Stimulated activated naive CD4-positive, alpha-beta T cell treated with Interleukin-2 at 50 U/mL for 16 hours (primary cell): ENCODE results near the gene POLR1G.

Experiments used
- DNase-seq: peaks from one replicate; lab custom pipeline; 2025; lab: John Stamatoyannopoulos, UW

Gene POLR1G

GRCh38 chr19:45406226-45407090 is at the start of gene POLR1G:
POLR1G (plus strand) TSS chr19:45406644; CDS start chr19:45406697, 53 bp downstream.
- peak; percentile 75 for DNase-seq

GRCh38 chr19:45356760-45357444 is 49.5 kb upstream of the POLR1G start:
- no peak for DNase-seq

GRCh38 chr19:45357445-45357783 is 49.0 kb upstream of the POLR1G start:
- no peak for DNase-seq

GRCh38 chr19:45358213-45358792 is 48.1 kb upstream of the POLR1G start:
- no peak for DNase-seq

- no peak for DNase-seq
Observed at GRCh38 chr19:45361608-45362007, 44.8 kb upstream of the POLR1G start.

GRCh38 chr19:45362291-45362690 is 44.2 kb upstream of the POLR1G start:
- DNase-seq: no peak

GRCh38 chr19:45363861-45364459 is 42.5 kb upstream of the POLR1G start:
- no peak for DNase-seq

GRCh38 chr19:45364696-45365095 is 41.7 kb upstream of the POLR1G start:
- DNase-seq: no peak

- no peak for DNase-seq
Observed at GRCh38 chr19:45368127-45368526, 38.3 kb upstream of the POLR1G start.

- no peak for DNase-seq
Observed at GRCh38 chr19:45368737-45369340, 37.6 kb upstream of the POLR1G start.

- DNase-seq: peak; percentile 99
Observed at GRCh38 chr19:45370410-45371204, 35.8 kb upstream of the POLR1G start, which contains the start of gene ERCC2. ERCC2 (minus strand) TSS chr19:45370573; CDS start chr19:45370540, 33 bp downstream.

GRCh38 chr19:45376045-45376724 is 30.3 kb upstream of the POLR1G start:
- DNase-seq: no peak

- DNase-seq: no peak
Observed at GRCh38 chr19:45380107-45380506, 26.3 kb upstream of the POLR1G start.

- DNase-seq: no peak
Observed at GRCh38 chr19:45382426-45382825, 24.0 kb upstream of the POLR1G start.

- no peak for DNase-seq
Observed at GRCh38 chr19:45385392-45386221, 20.8 kb upstream of the POLR1G start.

- DNase-seq: no peak
Observed at GRCh38 chr19:45391346-45391745, 15.1 kb upstream of the POLR1G start.

- no peak for DNase-seq
Observed at GRCh38 chr19:45391871-45392665, 14.4 kb upstream of the POLR1G start.

- no peak for DNase-seq
Observed at GRCh38 chr19:45395821-45396617, 10.4 kb upstream of the POLR1G start.
